ENCODE results near the gene ZNF397.

- TF ChIP-seq, protein P1, sequence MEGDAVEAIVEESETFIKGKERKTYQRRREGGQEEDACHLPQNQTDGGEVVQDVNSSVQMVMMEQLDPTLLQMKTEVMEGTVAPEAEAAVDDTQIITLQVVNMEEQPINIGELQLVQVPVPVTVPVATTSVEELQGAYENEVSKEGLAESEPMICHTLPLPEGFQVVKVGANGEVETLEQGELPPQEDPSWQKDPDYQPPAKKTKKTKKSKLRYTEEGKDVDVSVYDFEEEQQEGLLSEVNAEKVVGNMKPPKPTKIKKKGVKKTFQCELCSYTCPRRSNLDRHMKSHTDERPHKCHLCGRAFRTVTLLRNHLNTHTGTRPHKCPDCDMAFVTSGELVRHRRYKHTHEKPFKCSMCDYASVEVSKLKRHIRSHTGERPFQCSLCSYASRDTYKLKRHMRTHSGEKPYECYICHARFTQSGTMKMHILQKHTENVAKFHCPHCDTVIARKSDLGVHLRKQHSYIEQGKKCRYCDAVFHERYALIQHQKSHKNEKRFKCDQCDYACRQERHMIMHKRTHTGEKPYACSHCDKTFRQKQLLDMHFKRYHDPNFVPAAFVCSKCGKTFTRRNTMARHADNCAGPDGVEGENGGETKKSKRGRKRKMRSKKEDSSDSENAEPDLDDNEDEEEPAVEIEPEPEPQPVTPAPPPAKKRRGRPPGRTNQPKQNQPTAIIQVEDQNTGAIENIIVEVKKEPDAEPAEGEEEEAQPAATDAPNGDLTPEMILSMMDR (IDR thresholded peaks at IDR 0.05): no peak
- TF ChIP-seq POLR2A (IDR thresholded peaks at IDR 0.05): no peak
These were observed 55.2 kb downstream of the ZNF397 start for GRCh38 chr18:35296060-35296459.
